Liver (tissue), 9 donors: ENCODE results near the gene AQP6. TPM values are rescaled to one million over a fixed set of nuclear protein-coding genes. Genes with fewer than 3 reads are reported as not detected.

Experiments
- DNase-seq: peaks from one replicate; pipeline ENCODE4 v3.0.0-alpha.2; 2017; ENCODE audit warnings: low spot score
- H3K27ac ChIP-seq, 2 donors: one replicate each; pipeline ENCODE4 v1.7.0; 2013; ENCODE audit warnings: inconsistent platforms in 2 of 2, low read length in 2 of 2, control low read depth in 1 of 2, low read depth in 1 of 2, mild to moderate bottlenecking in 1 of 2
- H3K27me3 ChIP-seq, 4 donors: one replicate each; pipeline versions ENCODE4 v1.6.1 to v1.7.0; 2013; ENCODE audit warnings: low read length in 3 of 4, inconsistent platforms in 1 of 4, mild to moderate bottlenecking in 1 of 4, moderate library complexity in 1 of 4; ENCODE audit not compliant: control insufficient read depth in 4 of 4, insufficient read depth in 4 of 4
- H3K36me3 ChIP-seq, 4 donors: one replicate each; pipeline versions ENCODE4 v1.6.1 to v1.7.0; 2013; ENCODE audit warnings: low read length in 3 of 4, mild to moderate bottlenecking in 3 of 4, low read depth in 1 of 4, moderate library complexity in 1 of 4; ENCODE audit not compliant: control insufficient read depth in 4 of 4, insufficient read depth in 3 of 4
- H3K4me1 ChIP-seq, 4 donors: one replicate each; pipeline versions ENCODE4 v1.6.1 to v1.7.0; 2013; ENCODE audit warnings: low read length in 3 of 4, mild to moderate bottlenecking in 3 of 4, moderate library complexity in 1 of 4; ENCODE audit not compliant: control insufficient read depth in 4 of 4, insufficient read depth in 4 of 4
- H3K4me3 ChIP-seq, 3 donors: one replicate each; pipeline versions ENCODE4 v1.6.1 to v1.7.0; 2013; ENCODE audit warnings: low read length in 3 of 3, control low read depth in 1 of 3, low read depth in 1 of 3, mild to moderate bottlenecking in 1 of 3
- H3K9ac ChIP-seq, 2 donors: one replicate each; pipeline ENCODE4 v1.7.0; 2013; ENCODE audit warnings: low read length in 2 of 2, mild to moderate bottlenecking in 2 of 2, moderate library complexity in 2 of 2, control low read depth in 1 of 2, low read depth in 1 of 2
- H3K9me3 ChIP-seq, 4 donors: one replicate each; pipeline versions ENCODE4 v1.6.1 to v1.7.0; 2013; ENCODE audit warnings: low read length in 3 of 4; ENCODE audit not compliant: control insufficient read depth in 4 of 4
- ATF3 ChIP-seq: IDR thresholded peaks from 2 replicates; pipeline ENCODE4 v1.6.1; 2016; ENCODE audit warnings: antibody characterized with exemption
- CTCF ChIP-seq: fragments of 150-350 bp; IDR thresholded peaks from 2 replicates; pipeline ENCODE4 v1.5.1; 2017; ENCODE audit warnings: improper control_type of control experiment, low read depth, low read length; ENCODE audit not compliant: missing input control
- EGR1 ChIP-seq, 2 donors: IDR thresholded peaks; 2 replicates each; pipeline ENCODE4 v1.6.1; 2016 to 2018; ENCODE audit warnings: antibody characterized with exemption in 2 of 2, low read depth in 2 of 2
- FOXA1 ChIP-seq: IDR thresholded peaks from 2 replicates; pipeline ENCODE4 v1.6.1; 2016; ENCODE audit warnings: antibody characterized with exemption
- HNF4G ChIP-seq: IDR thresholded peaks from 2 replicates; pipeline ENCODE4 v1.6.1; 2016; ENCODE audit warnings: antibody characterized with exemption
- JUND ChIP-seq, 2 donors: IDR thresholded peaks; 2 replicates each; pipeline ENCODE4 v1.6.1; 2016; ENCODE audit warnings: antibody characterized with exemption in 2 of 2
- MAX ChIP-seq: IDR thresholded peaks from 2 replicates; pipeline ENCODE4 v1.6.1; 2016; ENCODE audit warnings: antibody characterized with exemption
- NR2F2 ChIP-seq: IDR thresholded peaks from 2 replicates; pipeline ENCODE4 v1.6.1; 2016; ENCODE audit warnings: antibody characterized with exemption
- RAD21 ChIP-seq, 2 donors: IDR thresholded peaks; 2 replicates each; pipeline ENCODE4 v1.6.1; 2016; ENCODE audit warnings: antibody characterized with exemption in 2 of 2, mild to moderate bottlenecking in 2 of 2
- RXRA ChIP-seq, 2 donors: IDR thresholded peaks; 2 replicates each; pipeline ENCODE4 v1.6.1; 2017 to 2018; ENCODE audit warnings: antibody characterized with exemption in 2 of 2, mild to moderate bottlenecking in 1 of 2
- SP1 ChIP-seq: IDR thresholded peaks from 2 replicates; pipeline ENCODE4 v1.6.1; 2018; ENCODE audit warnings: antibody characterized with exemption, mild to moderate bottlenecking
- TAF1 ChIP-seq: conservative IDR thresholded peaks from 2 replicates; pipeline ENCODE4 v1.6.1; 2016; ENCODE audit warnings: antibody characterized with exemption, mild to moderate bottlenecking
- YY1 ChIP-seq: IDR thresholded peaks from 2 replicates; pipeline ENCODE4 v1.6.1; 2016; ENCODE audit warnings: antibody characterized with exemption, mild to moderate bottlenecking
- ZBTB33 ChIP-seq: IDR thresholded peaks from 2 replicates; pipeline ENCODE4 v1.6.1; 2016; ENCODE audit warnings: antibody characterized with exemption
- WGBS: extraction: QIAGEN DNeasy Blood & Tissue Kit; methylation state at CpG from one replicate; pipeline ENCODE4 v1.1.7; 2013; 5-methylcytosine and 5-hydroxymethylcytosine counted together
- polyA plus RNA-seq, 2 donors: library from polyadenylated mRNA; stranded (reverse) in 1 of 2; unstranded in 1 of 2; fragments of 200-250 nt in 1 of 2; fragments of >200 nt in 1 of 2; fragmentation: Nextera tagmentation in 1 of 2; extraction: Ambion mirVana in 1 of 2; gene quantifications; one replicate each; pipeline versions ENCODE4 v1.2.1 to v1.2.3, GENCODE V29; 2013 to 2015
- total RNA-seq, 2 donors: library from RNA; depleted of rRNA; stranded (reverse); fragments of >200 nt; gene quantifications; one replicate each; pipeline ENCODE4 v1.2.3, GENCODE V29; 2014
- TF ChIP-seq, protein P1 (sequence below): IDR thresholded peaks from 2 replicates; pipeline ENCODE4 v1.6.1; 2016; ENCODE audit warnings: antibody characterized with exemption, mild to moderate bottlenecking
- donor health status: healthy.
- donor health status: healthy.
- donor health status: healthy.
- donor health status: healthy.
- donor health status: healthy.

The AQP6 gene
- total and polyA plus RNA-seq, 4 donors = 0.05 to 0.11 TPM; not detected in 2

- Histone ChIP-seq H3K9ac (no peak overlapping the region), H3K27me3 (no peaks in the 10 kb centered on the region), H3K9me3 (no peaks in the 10 kb centered on the region), H3K4me3 (no peak overlapping the region), H3K4me1 (peaks cover 0 to 7% (median 5%) of the 10 kb centered on the region in 4 donors), H3K36me3 (no peaks in the 10 kb centered on the region), H3K27ac (no peak overlapping the region)
- no peak for TF ChIP-seq SP1
- no peak for TF ChIP-seq TAF1
- no peak for TF ChIP-seq MAX
- TF ChIP-seq YY1 = no peak
- TF ChIP-seq EGR1 (IDR thresholded peaks at IDR 0.05; ENCODE audit: low read depth in 2 of 2) = no peak
- no peak for TF ChIP-seq CTCF
- TF ChIP-seq ZBTB33 = no peak
- no peak for TF ChIP-seq HNF4G
- no peak for TF ChIP-seq ATF3
- TF ChIP-seq RXRA (IDR thresholded peaks at IDR 0.05) = no peak
- TF ChIP-seq, protein P1, sequence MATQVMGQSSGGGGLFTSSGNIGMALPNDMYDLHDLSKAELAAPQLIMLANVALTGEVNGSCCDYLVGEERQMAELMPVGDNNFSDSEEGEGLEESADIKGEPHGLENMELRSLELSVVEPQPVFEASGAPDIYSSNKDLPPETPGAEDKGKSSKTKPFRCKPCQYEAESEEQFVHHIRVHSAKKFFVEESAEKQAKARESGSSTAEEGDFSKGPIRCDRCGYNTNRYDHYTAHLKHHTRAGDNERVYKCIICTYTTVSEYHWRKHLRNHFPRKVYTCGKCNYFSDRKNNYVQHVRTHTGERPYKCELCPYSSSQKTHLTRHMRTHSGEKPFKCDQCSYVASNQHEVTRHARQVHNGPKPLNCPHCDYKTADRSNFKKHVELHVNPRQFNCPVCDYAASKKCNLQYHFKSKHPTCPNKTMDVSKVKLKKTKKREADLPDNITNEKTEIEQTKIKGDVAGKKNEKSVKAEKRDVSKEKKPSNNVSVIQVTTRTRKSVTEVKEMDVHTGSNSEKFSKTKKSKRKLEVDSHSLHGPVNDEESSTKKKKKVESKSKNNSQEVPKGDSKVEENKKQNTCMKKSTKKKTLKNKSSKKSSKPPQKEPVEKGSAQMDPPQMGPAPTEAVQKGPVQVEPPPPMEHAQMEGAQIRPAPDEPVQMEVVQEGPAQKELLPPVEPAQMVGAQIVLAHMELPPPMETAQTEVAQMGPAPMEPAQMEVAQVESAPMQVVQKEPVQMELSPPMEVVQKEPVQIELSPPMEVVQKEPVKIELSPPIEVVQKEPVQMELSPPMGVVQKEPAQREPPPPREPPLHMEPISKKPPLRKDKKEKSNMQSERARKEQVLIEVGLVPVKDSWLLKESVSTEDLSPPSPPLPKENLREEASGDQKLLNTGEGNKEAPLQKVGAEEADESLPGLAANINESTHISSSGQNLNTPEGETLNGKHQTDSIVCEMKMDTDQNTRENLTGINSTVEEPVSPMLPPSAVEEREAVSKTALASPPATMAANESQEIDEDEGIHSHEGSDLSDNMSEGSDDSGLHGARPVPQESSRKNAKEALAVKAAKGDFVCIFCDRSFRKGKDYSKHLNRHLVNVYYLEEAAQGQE = no peak
- no peak for TF ChIP-seq RAD21 (IDR thresholded peaks at IDR 0.05)
- TF ChIP-seq NR2F2 = no peak
- no peak for TF ChIP-seq FOXA1
- no peak for TF ChIP-seq JUND (IDR thresholded peaks at IDR 0.05)
- WGBS = 96% methylated on average over 3 of the region's 3 CpGs
- DNase-seq = no peak
Measured at GRCh38 chr12:50026691-50027090, 53.9 kb downstream of the AQP6 start.

Other genes starting within 250 kb of the AQP6 start
- 100 to 1,000 TPM; 464 to 740 TPM for gene TMBIM6, start 231.4 kb upstream of the AQP6 start, total RNA-seq
- 1,000 to 10,000 TPM in 1 of 2 donors, 100 to 1,000 TPM in 1; 687 to 1,207 TPM for gene TMBIM6, start 231.4 kb upstream of the AQP6 start, polyA plus RNA-seq
- gene NCKAP5L, start 144.5 kb upstream of the AQP6 start, total RNA-seq = 1 to 10 TPM; 3.1 to 6.8 TPM
- gene NCKAP5L, start 144.5 kb upstream of the AQP6 start, polyA plus RNA-seq = 1 to 10 TPM; 2.9 to 5.2 TPM
- gene BCDIN3D, start 129.8 kb upstream of the AQP6 start, total RNA-seq = 1 to 10 TPM; 1.7 to 4.4 TPM
- 1 to 10 TPM; 2.0 to 2.2 TPM for gene BCDIN3D, start 129.8 kb upstream of the AQP6 start, polyA plus RNA-seq
- under 1 TPM in 1 of 2 donors, not detected in 1; 0.23 TPM for gene FAIM2, start 69.0 kb upstream of the AQP6 start, total RNA-seq
- gene FAIM2, start 69.0 kb upstream of the AQP6 start, polyA plus RNA-seq = under 1 TPM in 1 of 2 donors, not detected in 1; 0.06 TPM
- gene AQP2, start 22.2 kb upstream of the AQP6 start, total RNA-seq = not detected
- gene AQP2, start 22.2 kb upstream of the AQP6 start, polyA plus RNA-seq = not detected
- not detected for gene AQP5, start 11.1 kb upstream of the AQP6 start, total RNA-seq
- gene AQP5, start 11.1 kb upstream of the AQP6 start, polyA plus RNA-seq = not detected
- gene RACGAP1, start 52.5 kb downstream of the AQP6 start, total RNA-seq = 10 to 100 TPM in 1 of 2 donors, 1 to 10 TPM in 1; 2.4 to 38.3 TPM
- gene RACGAP1, start 52.5 kb downstream of the AQP6 start, polyA plus RNA-seq = 1 to 10 TPM; 1.0 to 3.4 TPM
- under 1 TPM; 0.05 to 0.08 TPM for gene ASIC1, start 84.6 kb downstream of the AQP6 start, total RNA-seq
- under 1 TPM in 1 of 2 donors, not detected in 1; 0.06 TPM for gene ASIC1, start 84.6 kb downstream of the AQP6 start, polyA plus RNA-seq
- 10 to 100 TPM; 19.1 to 24.4 TPM for gene SMARCD1, start 112.4 kb downstream of the AQP6 start, total RNA-seq
- 10 to 100 TPM in 1 of 2 donors, 1 to 10 TPM in 1; 4.6 to 11.6 TPM for gene SMARCD1, start 112.4 kb downstream of the AQP6 start, polyA plus RNA-seq
- gene GPD1, start 131.1 kb downstream of the AQP6 start, total RNA-seq = 100 to 1,000 TPM in 1 of 2 donors, 10 to 100 TPM in 1; 12.0 to 323 TPM
- gene GPD1, start 131.1 kb downstream of the AQP6 start, polyA plus RNA-seq = 100 to 1,000 TPM in 1 of 2 donors, 10 to 100 TPM in 1; 43.8 to 127 TPM
- gene COX14, start 139.3 kb downstream of the AQP6 start, total RNA-seq = 10 to 100 TPM; 26.7 to 29.6 TPM
- 100 to 1,000 TPM in 1 of 2 donors, 10 to 100 TPM in 1; 77.4 to 172 TPM for gene COX14, start 139.3 kb downstream of the AQP6 start, polyA plus RNA-seq
- gene CERS5, start 194.4 kb downstream of the AQP6 start, total RNA-seq = 10 to 100 TPM in 1 of 2 donors, 1 to 10 TPM in 1; 6.9 to 16.2 TPM
- gene CERS5, start 194.4 kb downstream of the AQP6 start, polyA plus RNA-seq = 1 to 10 TPM; 7.3 to 9.1 TPM